ENCODE results near the gene ALG3. TPM values are rescaled to one million over a fixed set of nuclear protein-coding genes. Genes with fewer than 3 reads are reported as not detected.

ALG3 gene
- total RNA-seq, 1 experiment from 2014 or later: 96.6 TPM

DNA sequence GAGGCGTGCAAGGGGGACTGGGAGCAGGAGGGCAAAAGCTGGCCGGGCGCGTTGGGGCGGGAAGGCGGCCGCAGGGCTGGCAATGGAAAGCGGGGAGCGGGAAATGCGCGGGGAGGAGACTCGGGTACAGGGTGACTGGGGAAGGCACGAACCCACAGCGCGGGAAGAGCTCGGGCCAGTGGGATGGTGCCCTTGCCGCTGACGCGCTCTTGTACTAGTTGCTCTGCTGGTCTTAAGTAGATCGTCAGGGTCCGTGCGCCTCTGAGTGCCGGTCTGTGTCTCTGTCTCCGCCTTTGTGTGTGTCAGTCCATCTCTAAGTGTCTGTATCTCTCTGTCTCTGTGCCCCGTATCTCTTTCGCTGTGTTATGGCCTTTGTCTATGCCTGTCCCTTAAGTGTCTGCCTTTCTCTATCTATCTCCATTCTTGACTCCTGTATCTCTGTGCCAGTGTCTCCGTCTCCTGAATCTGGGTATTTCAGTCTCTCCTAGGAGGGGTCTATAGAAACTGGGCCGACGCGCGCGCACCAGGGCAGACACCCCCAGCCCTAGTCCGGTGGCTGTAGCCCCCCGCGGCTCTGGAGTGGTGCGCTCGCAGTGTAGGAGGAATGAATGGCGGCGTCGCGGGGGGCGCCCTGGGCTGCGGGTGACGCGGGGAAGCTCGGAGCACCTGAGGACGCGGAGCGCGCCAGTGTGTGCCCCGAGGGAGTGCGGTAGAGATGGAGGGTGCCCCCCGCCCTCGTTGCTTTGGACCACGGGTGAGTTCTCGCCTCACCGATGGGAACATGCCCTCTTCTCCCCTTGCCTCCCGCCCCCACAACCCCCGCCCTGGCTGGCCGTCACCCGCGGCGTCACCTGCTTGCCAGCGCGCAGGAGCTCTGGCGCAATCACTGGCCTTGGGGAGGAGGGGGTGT, 13.3 kb upstream of the ALG3 start:
- in situ Hi-C loops (cut with HindIII; ENCODE audit: low pct_unique_long_range_greater_than_20kb, low sequenced_read_pairs): no loop called here
- peak; percentile 41 for DNase-seq (ENCODE audit: low read depth, low spot score)

DNA sequence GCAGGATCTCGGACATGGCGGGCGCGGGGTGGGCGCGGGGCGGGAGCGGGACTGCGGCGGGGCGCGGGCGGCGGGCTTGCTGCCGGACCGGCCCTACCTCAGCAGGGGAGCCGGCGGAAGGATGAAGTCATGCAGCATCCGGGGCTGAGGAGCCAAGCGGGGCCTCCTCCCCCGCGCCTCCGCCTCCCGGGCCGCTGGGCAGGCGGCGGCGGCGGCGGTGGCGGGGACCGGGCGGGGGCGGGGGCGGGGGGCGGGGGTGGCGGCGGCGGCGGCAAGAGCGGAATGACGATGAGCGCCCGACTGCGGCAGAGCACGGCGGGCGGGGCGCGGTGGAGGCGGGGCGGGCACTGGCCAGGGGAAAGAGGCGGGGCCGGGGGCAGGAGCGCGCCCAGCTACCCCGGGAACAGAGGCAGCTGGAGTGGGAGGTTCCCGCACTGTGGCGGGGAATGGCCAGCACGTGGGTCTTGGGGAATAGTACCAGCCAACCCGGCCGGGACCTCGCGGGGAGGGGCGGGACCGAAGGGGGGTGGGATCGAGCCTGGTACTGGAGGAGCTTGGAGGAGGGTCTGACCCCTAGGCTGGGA, 12.6 kb upstream of the ALG3 start, which contains the start of gene CAMK2N2:
Gene CAMK2N2, minus strand, starts transcription at position 284 of the 584 bp plus-strand sequence. Its CDS starts 268 bp downstream, at position 16.
- DNase-seq (ENCODE audit: low read depth, low spot score): peak; percentile 80
- in situ Hi-C loops (cut with HindIII; ENCODE audit: low pct_unique_long_range_greater_than_20kb, low sequenced_read_pairs): no loop called here

DNA sequence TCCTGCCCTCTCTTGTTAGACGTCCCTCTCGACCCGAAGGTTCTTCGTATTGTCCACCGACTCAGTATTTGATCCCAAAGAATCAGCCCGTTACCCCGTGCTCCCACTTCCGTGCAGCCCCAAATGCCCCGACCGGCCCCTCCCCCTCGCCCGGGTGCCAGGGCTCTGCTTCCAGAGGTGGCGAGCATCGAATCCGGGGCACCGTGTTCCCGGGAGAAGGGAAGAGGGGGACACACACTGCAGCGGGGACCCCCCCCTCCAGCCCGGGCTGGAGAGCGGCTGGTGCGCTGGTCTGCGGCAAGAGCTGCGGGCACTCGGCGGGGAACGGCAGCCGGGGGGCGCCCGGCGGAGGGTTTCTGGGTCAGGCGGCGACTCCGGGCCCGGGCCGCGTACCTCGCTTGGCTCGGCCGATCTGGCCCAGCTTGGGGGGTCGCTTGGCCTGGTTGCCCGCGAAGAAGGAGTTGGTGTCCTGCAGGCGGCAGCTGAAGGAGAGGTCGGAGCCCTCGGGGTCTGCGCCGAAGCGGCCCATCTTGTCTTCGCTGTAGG, 12.0 kb upstream of the ALG3 start:
- DNase-seq (ENCODE audit: low read depth, low spot score): no peak
- in situ Hi-C loops (cut with HindIII; ENCODE audit: low pct_unique_long_range_greater_than_20kb, low sequenced_read_pairs): no loop called here

GRCh38 chr3:184259878-184260723, 11.3 kb upstream of the ALG3 start:
- no peak for DNase-seq (ENCODE audit: low read depth, low spot score)
- in situ Hi-C loops (cut with HindIII; ENCODE audit: low pct_unique_long_range_greater_than_20kb, low sequenced_read_pairs): no loop called here

GRCh38 chr3:184259396-184259877, 10.7 kb upstream of the ALG3 start:
- no peak for DNase-seq (ENCODE audit: low read depth, low spot score)
- in situ Hi-C loops (cut with HindIII; ENCODE audit: low pct_unique_long_range_greater_than_20kb, low sequenced_read_pairs): no loop called here

- in situ Hi-C loops (cut with HindIII; ENCODE audit: low pct_unique_long_range_greater_than_20kb, low sequenced_read_pairs): no loop called here
- no peak for DNase-seq (ENCODE audit: low read depth, low spot score)
These were observed 10.2 kb upstream of the ALG3 start for GRCh38 chr3:184258926-184259325.

DNA sequence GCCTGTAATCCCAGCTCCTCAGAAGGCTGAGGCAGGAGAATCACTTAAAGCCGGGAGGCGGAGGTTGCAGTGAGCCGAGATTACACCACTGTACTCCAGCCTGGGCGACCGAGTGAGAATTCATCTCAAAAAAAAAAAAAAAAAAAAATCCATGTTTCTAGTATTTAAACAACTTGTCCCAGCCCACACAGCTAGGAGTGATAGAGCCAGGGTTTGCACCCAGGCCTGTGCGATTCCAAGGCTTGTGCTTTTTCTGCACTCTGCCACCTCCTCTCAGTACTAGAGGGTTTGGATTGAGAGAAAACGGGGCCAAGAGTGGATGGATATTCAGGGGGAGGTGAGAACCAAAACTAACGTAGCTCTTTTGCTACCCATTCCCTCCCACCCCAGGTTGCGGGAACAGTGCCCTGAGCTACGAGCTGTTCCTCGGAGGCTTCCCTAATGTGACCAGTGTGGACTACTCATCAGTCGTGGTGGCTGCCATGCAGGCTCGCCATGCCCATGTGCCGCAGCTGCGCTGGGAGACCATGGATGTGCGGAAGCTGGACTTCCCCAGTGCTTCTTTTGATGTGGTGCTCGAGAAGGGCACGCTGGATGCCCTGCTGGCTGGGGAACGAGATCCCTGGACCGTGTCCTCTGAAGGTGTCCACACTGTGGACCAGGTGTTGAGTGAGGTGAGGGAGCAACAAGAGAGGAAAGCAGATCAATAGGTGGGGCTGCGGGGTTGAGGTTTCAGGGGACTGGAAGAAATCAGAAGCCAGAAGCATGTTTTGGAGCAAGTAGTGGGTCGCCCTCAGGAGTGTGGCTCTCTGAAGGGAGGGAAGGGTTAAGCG, 8.5 kb upstream of the ALG3 start:
- DNase-seq (ENCODE audit: low read depth, low spot score): no peak
- in situ Hi-C loops (cut with HindIII; ENCODE audit: low pct_unique_long_range_greater_than_20kb, low sequenced_read_pairs): no loop called here

- in situ Hi-C loops (cut with HindIII; ENCODE audit: low pct_unique_long_range_greater_than_20kb, low sequenced_read_pairs): no loop called here
- no peak for DNase-seq (ENCODE audit: low read depth, low spot score)
These were observed 6.7 kb upstream of the ALG3 start for GRCh38 chr3:184255291-184256039.

GRCh38 chr3:184250167-184250828, 1.5 kb upstream of the ALG3 start:
- in situ Hi-C loops (cut with HindIII; ENCODE audit: low pct_unique_long_range_greater_than_20kb, low sequenced_read_pairs): no loop called here
- DNase-seq (ENCODE audit: low read depth, low spot score): peak; percentile 94

DNA sequence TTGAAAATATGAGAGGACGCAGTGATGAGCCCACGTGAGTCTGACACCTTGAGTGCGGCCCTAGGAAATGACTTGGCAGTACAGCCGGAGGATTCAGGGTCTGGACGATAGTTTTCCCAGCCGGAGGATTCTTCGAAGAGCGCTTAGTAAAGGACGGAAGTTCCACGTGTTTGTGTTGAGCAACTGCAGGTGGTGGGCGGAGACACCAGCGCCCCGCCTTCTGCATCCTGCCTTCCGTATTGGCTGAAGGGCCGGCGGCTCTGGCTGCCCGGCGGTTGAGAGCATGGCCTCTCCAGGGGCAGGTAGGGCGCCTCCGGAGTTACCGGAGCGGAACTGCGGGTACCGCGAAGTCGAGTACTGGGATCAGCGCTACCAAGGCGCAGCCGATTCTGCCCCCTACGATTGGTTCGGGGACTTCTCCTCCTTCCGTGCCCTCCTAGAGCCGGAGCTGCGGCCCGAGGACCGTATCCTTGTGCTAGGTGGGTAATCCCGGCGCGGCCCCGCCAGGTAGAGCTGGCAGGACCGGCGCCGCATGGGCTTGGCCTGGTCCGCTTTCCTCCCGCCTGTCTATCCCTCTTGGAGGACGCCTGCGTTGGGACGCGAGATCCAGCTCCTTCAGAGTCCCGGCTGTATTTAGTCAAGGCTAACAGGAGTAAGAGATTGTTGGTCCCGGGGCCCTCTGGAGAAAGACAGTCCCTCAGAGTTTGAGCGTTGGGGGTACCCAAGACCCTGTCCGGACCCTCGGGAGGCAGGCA, 827 bp upstream of the ALG3 start, which contains the start of gene EEF1AKMT4:
Gene EEF1AKMT4, plus strand, starts transcription at position 261 of the 755 bp plus-strand sequence. Its CDS starts 23 bp downstream, at position 284.
- DNase-seq (ENCODE audit: low read depth, low spot score): peak; percentile 98
- in situ Hi-C loops (cut with HindIII; ENCODE audit: low pct_unique_long_range_greater_than_20kb, low sequenced_read_pairs): no loop called here

DNA sequence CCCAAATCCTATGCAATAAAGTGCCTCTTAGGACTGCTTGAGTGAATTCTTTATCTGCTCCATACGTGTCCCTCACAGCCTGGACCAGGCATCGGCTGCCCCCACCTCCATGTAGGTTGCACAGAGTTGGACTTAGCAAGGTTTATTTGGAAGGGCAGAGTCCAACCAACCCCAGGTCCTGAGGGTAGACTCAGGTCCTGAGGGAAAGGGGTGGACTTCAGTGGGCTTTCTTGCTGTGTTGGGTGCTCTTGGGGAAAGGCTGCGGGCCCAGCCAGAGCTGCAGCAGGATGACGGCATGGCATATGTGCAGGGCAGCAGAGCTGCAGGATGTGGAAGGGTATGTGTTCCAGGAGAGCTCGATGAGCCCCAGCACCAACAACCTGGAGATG, 6.5 kb downstream of the ALG3 start:
- no peak for DNase-seq (ENCODE audit: low read depth, low spot score)
- in situ Hi-C loops (cut with HindIII; ENCODE audit: low pct_unique_long_range_greater_than_20kb, low sequenced_read_pairs): no loop called here

DNA sequence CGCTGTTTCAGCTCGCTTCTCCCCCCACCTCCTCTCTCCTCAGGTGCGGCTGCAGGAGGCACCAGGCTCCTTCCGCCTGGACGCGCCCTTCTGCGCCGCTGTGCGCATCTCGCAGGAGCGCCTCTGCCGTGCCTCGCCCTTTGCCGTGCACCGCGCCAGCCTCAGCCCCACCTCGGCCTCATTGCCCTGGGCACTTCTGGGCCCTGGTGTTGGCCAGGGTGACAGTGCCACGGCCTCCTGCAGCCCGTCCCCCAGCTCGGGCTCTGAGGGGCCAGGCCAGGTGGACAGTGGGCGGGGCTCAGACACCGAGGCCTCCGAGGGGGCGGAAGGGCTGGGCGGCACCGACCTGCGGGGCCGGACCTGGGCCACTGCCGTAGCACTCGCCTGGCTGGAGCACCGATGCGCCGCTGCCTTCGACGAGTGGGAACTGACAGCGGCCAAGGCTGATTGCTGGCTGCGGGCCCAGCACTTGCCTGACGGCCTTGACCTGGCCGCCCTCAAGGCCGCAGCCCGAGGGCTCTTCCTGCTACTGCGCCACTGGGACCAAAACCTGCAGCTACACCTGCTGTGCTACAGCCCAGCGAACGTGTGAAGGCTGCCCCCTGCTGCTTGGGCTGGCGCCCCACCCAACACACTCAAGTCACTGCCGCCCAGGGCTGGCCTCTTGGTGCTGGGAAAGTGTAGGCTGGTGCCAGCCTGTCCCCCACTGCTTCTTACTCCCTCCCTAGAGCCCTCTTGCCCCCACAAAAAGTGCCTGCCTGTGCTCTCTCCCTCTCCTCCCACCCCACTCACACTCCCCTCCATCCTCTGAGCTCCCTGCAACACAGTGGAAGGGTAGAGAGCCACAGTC, 7.1 kb downstream of the ALG3 start:
- in situ Hi-C loops (cut with HindIII; ENCODE audit: low pct_unique_long_range_greater_than_20kb, low sequenced_read_pairs): no loop called here
- peak; percentile 46 for DNase-seq (ENCODE audit: low read depth, low spot score)

DNA sequence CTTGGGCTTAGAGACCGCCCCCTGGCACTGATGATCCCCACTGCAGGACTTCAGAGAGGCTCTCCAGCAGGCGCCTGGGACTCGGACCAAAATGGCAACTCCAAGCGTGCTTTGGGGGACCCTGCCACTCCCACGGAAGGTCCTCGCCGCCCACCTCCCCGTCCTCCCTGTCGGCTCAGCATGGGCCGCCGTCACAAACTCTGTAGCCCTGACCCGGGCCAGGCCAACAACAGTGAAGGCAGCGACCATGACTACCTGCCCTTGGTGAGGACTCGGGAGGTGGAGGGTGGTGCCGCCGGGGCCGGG, 7.7 kb downstream of the ALG3 start:
- DNase-seq (ENCODE audit: low read depth, low spot score): no peak
- in situ Hi-C loops (cut with HindIII; ENCODE audit: low pct_unique_long_range_greater_than_20kb, low sequenced_read_pairs): no loop called here

DNA sequence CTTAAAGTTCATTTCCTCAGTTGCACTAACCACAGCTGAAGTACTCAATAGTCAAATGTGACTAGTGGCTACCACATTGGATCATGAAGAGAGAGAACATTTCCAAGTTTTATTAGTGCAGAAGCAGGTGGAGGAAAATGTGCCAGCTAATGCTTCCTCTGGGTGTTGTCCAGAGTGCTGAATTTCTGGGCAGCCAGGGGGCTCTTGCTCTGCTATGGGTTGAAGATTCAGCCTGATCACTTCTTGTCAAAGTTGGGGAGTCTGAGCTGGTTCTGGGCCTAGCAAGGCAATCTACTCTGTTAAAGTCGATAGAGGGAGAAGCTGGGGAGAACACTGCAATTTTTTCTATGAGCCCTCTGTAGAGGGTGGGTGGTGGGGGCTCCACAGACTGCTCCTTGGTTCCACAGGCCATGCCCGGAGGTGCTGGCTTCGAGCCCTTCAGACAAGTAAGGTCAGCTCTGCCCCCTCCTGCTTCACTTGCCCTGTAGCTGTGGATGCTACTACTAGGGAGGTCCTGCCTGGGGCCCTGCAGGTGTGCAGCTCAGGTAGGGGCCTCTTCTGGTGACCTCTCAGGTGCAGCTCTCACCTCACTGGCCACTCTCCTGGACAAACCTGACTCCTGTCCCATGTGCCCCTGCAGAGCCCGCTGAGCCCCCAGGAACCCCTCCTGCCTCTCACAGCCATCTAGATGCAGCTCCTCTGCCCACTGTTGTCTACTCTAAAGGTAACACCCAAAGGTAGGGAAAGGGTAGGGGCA, 8.2 kb downstream of the ALG3 start:
- in situ Hi-C loops (cut with HindIII; ENCODE audit: low pct_unique_long_range_greater_than_20kb, low sequenced_read_pairs): no loop called here
- peak; percentile 34 for DNase-seq (ENCODE audit: low read depth, low spot score)

All from SK-MEL-5 (cell line).